Stimulated activated CD4-positive, alpha-beta T cell treated with anti-CD3 and anti-CD28 coated beads, Interleukin-1b, Interleukin-23, amount 100 ng/mL, for 4 hours (primary cell): ENCODE data around the gene LOXL1.
A peak's percentile ranks its signal among the peaks of the same experiment; 100 is the strongest.

Source experiments
- DNase-seq, 2 donors: peaks; one replicate each; pipeline ENCODE4 v3.0.0-alpha.2; 2020; ENCODE audit warnings: low read depth in 2 of 2

Gene LOXL1

GRCh38 chr15:73993211-73993994 lies 67.1 kb downstream of the LOXL1 start:
- DNase-seq = no peak

- DNase-seq = peak; percentile 85 to 87
Measured at GRCh38 chr15:73994413-73994883, 68.2 kb downstream of the LOXL1 start, which contains the start of gene PML. Gene PML, plus strand, starts transcription at chr15:73994716. Its CDS starts 97 bp downstream, at chr15:73994813.

GRCh38 chr15:73994912-73995622 lies 68.8 kb downstream of the LOXL1 start:
- no peak for DNase-seq

- DNase-seq = no peak
Measured at GRCh38 chr15:73996267-73996666, 70.0 kb downstream of the LOXL1 start.

GRCh38 chr15:73996939-73997338 lies 70.7 kb downstream of the LOXL1 start:
- no peak for DNase-seq

GRCh38 chr15:73997986-73998385 lies 71.7 kb downstream of the LOXL1 start:
- no peak for DNase-seq
